Skin epidermis (tissue), 12 donors: ENCODE results near the gene LPAR2.

Experiments used
- H3K27ac ChIP-seq, 21 experiments: fragments of 200-600 bp; sonication (generic) in 11 of 21; one replicate each; pipeline ENCODE4 v1.5.0; 2020; ENCODE audit warnings: mild to moderate bottlenecking in 3 of 21, inconsistent platforms in 2 of 21, moderate library complexity in 2 of 21
- H3K4me3 ChIP-seq, 7 experiments: fragments of 200-600 bp; sonication (generic) in 2 of 7; one replicate each; pipeline ENCODE4 v1.5.0; 2020; ENCODE audit warnings: inconsistent platforms in 2 of 7, mild to moderate bottlenecking in 2 of 7, moderate library complexity in 1 of 7

Gene LPAR2

DNA sequence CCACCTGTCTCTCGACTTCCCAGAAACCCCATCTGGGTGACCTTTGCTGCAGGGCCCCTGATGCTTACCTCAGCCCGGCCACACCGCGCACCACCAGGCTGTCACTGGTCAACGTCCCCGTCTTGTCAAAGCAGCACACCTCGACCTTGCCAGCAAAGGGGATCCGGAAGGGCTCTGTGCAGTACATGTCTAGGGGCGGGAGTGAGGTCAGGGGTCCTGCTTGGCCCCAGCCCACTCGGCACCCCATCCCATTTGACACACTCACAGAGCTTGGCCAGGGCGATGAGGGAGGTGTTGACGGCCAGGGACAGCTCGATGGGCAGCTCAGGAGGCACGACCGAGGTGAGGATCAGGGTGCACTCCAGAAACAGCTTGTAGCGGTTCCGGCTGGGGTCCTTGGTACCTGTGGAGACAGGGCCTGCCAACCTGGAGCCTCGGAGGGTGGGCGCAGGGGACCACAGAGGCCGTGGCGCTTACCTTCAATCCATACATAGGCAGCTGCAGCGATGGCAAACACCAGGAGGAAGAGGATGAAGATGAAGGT is 27.1 kb upstream of the LPAR2 start:
- no peak overlapping the region for H3K4me3 ChIP-seq

DNA sequence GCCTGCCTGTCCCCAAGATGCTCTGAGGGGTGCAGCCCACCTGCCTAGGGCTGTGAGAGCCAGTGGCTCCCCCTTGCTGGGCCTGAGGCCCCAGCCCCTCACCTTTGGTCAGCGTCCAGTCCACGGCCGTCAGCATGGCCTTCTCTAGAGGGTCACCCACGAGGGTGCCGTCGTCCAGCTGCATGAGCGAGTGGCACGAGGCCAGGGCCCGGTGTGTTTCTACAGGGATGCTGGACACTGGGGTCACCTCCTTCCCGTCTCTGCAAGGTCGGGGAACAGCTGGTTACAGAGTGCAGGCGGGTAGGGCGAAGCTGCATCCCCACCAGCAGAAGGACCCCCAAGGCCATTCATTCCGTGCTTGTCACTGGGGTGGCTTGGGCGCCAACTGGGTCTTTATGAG is 26.4 kb upstream of the LPAR2 start:
- H3K4me3 ChIP-seq: no peak overlapping the region
- H3K27ac ChIP-seq: no peak overlapping the region

More for the DNA sequence above, 27.1 kb upstream of the LPAR2 start:
- H3K27ac ChIP-seq: no peak overlapping the region

DNA sequence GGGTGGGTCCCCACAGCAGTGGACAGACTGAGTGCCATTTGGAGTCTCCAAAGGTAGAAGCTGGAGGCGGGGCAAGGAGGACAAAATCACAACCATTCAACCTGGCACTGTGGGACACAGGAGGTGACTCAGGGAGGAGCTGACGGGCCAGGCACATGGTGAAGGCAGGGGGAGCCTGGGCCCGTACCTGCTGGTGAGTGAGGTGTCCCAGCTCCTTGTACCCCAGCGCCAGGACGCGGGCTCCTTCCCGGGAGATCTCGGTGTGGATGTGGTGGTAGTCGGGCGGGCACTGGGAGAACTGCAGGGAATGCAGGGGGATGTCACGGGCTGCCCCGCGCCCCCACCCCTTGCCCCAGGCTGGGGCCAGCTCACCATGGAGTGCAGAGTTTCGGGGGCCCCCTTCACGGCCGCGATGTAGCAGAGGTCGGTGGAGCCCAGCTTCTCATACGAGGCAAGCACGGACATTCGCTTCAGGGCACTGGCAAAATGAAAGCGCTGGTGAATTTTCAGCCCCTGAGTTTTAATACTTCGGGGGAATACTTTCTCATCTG is 25.7 kb upstream of the LPAR2 start:
- no peak overlapping the region for H3K4me3 ChIP-seq

DNA sequence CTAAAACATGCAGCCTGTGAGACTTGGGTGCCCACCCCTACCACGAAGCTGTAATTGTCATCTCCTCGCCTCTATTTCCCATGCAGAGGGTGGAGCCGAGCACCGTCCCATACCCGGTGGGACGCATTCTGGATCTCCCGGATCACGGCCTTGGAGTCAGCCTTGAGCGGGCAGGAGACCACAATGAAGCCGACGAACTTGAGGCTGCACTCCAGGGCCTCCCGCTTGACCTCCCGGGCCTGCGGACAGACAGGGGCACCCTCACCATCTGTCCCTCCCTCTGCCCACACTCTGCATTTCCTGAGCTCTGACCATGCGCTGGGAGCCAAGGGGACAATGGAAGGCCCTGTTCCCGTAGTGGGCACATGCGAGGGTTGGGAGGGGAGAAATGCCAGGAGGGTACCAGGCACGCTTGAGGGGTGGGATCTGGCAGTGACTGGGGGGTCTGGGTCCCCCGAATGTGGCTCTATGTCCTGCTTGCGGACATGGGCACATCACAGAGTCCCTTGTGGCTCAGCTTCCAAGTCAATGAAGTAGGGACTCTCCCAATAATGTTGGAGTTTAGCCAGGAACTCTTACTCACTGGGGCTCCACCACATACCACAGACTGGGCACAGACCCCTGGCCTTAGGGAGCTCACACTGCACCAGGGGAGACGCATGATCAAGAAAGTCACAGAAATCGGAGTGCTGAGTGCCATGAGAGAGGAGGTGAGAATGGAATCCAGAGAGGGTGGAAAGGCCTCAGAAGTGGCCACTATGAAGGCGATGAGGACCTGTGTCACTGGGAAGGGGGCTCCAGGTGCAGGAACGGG is 24.7 kb upstream of the LPAR2 start:
- H3K27ac ChIP-seq: no peak overlapping the region
- H3K4me3 ChIP-seq: no peak overlapping the region

More for the DNA sequence above, 25.7 kb upstream of the LPAR2 start:
- H3K27ac ChIP-seq: no peak overlapping the region

DNA sequence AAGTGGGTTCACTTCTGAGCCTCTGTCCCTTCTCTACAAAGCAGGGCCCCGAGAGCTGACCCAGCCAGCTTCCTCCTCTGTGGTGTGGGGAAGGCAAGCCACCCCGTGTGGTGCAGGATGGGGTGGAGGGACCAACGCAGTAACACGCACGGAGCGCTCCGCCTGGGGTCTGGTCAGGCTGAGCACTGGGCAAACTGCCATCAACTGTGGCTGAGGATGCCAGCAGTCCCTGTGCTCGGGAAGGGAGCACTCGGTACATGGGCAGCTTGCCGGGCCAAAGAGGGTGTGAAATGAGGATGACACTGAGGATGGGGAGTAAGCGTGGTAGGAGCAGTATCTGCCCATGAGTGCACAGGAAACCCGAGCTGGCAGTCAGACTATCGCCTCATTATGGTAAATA is 23.1 kb upstream of the LPAR2 start:
- no peak overlapping the region for H3K27ac ChIP-seq
- no peak overlapping the region for H3K4me3 ChIP-seq

DNA sequence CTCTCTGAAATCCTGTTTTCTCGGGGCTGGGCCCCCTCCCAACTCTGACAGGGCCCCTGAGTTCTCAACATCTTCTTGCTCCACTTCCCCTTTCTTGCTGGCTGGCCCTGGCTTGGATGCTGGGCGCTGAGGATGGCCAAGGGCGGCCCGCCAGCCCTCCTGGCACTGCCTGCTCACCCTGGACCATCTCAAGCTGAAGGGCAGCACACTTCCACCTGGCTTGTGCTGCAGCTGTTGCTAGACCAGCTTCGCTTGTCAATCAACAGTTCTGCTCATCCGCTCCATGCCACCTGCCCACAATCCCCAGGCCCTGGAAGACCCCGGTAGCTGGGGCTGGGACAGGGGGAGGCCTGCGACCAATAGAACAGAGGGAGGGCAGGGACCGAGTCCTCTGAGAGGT is 22.3 kb upstream of the LPAR2 start:
- no peak overlapping the region for H3K4me3 ChIP-seq
- no peak overlapping the region for H3K27ac ChIP-seq

DNA sequence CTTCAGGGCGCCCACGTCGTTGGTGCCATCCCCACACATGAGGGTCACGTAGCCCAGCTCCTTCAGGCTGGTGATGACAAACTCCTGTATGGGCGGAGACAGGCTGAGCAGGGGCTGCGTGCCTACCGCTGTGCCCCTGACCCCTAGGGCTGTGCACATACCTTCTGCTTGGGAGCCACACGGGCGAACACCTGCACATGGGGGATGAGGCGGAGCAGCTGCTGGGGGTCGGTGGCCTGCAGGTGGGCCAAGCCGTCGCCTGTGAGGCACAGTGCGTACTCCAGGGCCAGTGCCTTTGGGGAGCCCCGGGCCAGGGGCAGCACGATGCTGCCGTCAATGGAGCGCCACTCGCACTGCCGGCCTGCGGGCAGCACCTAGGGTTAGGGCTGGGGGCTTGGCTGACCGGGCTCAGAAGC is 21.6 kb upstream of the LPAR2 start:
- Histone ChIP-seq H3K4me3 (no peak overlapping the region), H3K27ac (no peak overlapping the region)

DNA sequence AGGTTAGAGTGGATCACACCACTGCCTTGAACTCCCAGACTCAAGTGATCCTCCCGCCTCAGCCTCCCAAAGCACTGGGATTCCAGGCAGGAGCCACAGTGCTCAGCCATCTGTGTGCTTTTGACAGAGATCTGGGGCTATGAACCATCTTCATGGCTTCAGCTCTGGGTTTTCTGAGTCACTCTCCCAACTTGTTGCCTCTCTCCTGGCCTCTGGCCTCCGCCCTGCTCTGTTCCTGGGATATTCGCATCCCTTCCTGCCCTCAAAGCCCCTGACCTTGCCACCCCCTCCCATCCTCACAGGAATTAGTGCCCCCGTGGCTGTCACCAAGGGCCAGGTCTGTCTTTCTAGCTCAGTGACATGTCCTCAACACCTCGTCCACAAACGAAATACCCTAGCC is 21.1 kb upstream of the LPAR2 start:
- no peak overlapping the region for H3K4me3 ChIP-seq
- H3K27ac ChIP-seq: no peak overlapping the region

DNA sequence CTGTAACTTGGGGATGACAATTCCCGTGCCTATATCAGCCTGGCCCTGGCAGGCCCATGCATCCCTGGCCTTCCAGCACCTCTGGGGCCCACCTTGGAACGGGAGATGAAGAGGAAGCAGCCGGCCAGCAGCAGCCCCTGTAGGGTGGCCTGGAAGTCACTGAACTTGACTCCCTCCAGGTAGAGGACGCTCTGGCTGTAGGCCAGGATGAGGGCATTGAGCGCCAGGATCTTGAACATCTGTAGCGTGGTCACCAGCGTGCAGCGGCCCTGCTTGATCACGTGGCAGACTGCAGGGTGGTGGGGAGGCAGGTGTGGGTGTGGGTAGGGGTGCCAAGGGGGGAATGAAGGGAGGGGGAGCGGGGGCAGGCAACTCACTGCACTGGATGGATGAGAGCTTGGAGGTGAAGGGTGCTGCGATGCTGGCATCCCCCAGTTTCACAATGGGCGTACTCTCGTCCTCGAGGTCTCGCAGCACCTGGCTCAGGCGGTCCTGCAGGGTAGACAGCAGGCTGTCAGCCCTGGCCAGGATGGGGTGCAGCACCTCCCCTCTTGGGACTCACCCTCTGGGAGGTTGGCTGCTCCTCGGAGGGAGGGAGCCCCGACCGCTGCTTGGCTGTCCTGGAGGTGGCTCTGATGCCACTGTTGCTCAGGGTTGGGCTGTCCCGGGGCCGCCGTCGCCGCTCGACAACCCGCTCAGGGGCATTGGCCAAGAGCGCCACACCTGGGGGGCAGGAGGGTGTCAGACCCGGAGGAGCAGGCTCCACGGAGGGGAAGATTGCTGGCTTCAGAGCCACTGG is 19.2 kb upstream of the LPAR2 start:
- Histone ChIP-seq H3K27ac (no peak overlapping the region), H3K4me3 (no peak overlapping the region)

DNA sequence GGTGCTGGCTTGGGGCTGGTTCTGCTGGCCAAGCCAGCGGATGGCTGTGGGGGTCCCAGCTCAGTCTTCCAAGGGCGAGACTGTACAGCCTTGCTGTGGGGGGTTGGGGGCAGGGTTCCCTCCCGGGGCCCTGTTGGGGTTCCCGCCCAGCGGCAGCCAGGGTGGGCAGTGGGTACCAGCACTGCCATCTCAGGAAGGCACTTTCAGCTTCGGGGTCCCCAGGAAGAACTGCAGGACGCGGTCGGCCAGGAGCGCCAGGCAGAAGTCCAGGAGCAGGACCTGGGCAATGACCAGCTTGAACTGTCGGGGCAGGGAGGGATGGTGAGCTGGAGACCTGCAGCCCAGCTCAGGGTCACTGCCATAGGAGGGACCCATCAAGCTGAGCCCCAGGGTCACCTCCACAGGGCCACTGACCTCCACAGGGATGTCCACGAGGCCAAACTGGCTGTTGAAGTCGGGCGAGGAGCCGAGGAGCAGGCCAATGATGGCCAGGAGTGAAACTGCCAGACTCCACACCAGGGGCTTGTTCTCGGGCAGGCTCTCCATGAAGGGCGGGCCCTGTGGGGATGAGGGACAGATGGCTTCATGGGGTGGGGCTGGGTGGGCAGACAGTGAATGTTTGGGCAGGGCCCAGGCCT is 17.3 kb upstream of the LPAR2 start:
- Histone ChIP-seq H3K4me3 (no peak overlapping the region), H3K27ac (no peak overlapping the region)

DNA sequence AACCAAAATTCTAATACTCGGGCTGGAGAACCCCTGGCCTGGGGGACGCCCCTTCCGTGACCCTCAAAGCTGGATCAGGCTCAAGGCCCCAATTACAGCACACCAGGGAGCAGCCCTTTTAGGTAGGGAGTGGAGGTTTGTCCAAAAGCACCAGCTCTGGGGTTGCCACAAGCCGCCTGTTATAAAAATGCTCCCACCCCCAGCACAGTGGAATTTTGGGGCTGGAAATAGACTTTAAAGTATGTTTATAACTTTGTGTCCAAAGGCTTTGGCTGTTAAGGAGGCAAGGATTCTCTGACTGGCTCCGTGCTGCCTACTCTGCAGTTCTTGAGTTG is 16.0 kb upstream of the LPAR2 start:
- peak overlapping the region in 18 of 21 experiments; percentile 76 to 97 (median 90) for H3K27ac ChIP-seq

DNA sequence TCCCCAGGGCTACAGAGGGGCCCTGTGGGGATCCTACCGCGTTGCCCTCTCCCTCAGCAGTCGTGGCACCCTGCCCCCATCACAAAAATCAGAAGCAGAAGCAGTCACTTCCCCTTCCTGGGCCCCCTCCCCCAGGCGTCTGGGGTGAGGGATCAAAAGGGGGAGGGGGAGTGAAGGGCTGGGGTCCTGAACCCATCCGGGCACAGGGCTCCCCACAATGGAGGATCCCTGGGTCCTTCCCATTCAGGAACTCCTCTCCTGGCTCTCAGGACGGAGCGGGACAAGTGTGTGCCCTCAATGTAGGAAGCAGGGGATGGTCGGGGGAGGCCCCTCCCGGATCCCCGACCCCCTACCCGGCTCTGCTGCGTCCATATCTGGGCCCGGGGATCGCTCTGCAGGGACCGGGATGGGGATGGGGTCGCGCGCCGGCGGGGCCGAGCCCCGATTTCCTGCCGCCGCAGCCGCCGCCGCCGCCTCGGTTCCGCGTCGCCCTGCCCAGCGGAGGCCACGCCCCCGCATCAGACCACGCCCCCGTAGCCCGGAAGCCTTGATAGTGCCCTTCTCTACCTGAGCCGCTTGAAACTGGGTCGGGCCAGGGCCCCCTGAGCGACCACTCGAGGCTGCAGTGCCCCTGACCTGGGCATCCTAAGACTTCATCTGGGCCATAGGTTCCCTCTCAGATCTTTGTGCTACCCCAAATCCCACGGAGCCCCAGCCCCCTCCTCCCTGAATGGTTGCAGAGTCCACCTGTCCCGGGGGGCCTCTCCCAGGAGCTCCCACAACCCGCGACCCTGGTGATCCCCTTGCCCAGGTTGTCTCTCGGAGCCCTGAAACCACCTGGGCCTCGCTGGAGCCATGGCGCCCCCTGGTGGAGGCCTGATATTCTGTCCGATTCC is 15.4 kb upstream of the LPAR2 start, which contains the start of gene GMIP:
Gene GMIP, minus strand, starts transcription at position 500 of the 896 bp plus-strand sequence. Its CDS starts 128 bp downstream, at position 372.
- Histone ChIP-seq H3K27ac (peak within 1 kb of the TSS; percentile 59 to 97 (median 88)), H3K4me3 (peak within 1 kb of the TSS; percentile 72 to 97 (median 85))

More for the DNA sequence above, 16.0 kb upstream of the LPAR2 start:
- H3K4me3 ChIP-seq: peak overlapping the region in 6 of 7 experiments; percentile 72 to 97 (median 88)

DNA sequence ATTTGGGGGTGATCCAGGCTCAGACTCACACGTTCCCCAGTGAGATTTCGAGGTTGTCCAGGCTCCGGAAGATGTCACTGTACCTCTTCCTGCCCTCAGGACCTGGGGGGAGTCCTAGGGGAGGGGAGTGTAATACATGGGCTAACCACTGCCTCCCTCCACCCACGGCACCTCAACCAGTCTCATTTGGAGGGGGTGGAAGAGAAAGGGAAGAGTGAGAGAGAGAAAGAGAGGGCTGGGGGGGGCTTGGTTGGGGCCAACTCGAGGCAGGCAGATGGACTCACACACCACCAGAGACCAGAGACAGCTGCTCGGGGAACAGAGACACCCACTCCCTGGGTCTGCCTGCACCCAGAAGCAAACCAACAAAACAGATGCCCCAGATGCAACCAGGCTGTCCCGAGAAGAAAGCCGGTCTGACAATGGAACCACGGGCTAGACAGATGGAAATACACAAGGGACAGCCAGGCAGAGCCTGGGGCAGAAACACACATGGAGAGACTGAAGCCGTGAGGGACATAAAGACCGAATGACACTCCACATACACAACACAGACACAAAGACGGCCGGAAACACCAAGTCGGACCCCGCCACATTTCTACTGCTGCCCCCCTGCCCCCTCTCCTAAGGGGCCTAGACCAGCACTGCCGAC is 14.6 kb upstream of the LPAR2 start:
- Histone ChIP-seq H3K4me3 (peak overlapping the region; percentile 72 to 97 (median 85)), H3K27ac (peak overlapping the region; percentile 59 to 97 (median 88))

DNA sequence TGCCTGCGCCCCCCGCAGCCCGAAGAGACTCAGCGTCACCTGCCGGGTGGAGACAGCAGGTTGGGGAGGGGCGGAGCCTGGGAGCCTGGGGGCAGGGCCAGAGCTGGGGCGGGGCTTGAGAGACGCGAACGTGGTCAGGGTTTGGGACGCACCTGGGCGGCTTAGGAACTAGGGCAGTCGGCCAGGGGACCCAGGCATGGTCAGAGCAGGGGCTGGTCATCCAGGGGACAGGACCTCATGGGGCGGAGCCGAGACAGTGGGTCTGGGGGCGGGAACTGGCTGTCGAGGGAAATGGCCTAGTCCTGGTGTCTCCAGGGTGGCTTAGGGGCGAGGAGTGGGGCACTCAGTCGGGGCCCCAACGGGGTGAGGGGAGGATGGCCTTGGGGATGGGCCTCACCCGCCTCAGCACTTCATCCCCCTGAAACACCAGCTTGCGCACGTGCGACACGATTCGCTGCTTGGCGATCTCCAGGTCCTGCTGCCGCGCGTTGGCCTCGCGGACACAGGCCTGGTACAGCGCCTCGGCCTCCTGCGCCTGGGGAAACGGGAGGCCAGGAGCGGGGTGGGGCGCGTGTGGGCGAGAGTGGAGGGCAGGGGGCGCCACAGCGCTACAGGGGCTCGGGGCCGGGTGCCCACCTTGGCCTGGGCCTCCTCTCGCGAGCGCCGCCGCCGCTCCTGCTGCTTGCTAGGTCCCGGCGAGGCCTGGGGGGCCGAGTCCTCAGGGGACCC is 9.7 kb upstream of the LPAR2 start:
- H3K27ac ChIP-seq: no peak overlapping the region
- no peak overlapping the region for H3K4me3 ChIP-seq

DNA sequence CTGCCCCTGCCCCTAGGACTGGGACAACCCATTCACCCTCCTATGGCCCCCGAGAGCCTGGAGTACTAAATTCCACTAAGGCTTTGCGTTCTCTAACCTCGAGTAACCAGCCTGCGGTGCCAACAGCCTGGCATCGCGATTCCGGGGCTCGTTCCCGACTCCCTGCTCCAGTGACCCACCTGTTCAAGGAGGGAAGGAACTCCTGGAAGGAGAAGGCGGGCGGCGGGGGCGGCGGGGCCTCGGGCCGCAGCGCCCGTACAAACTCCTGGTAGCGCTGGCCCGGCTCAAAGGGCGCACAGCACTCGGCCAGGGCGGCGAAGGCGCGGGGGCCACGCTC is 9.1 kb upstream of the LPAR2 start:
- H3K4me3 ChIP-seq: no peak overlapping the region
- no peak overlapping the region for H3K27ac ChIP-seq

DNA sequence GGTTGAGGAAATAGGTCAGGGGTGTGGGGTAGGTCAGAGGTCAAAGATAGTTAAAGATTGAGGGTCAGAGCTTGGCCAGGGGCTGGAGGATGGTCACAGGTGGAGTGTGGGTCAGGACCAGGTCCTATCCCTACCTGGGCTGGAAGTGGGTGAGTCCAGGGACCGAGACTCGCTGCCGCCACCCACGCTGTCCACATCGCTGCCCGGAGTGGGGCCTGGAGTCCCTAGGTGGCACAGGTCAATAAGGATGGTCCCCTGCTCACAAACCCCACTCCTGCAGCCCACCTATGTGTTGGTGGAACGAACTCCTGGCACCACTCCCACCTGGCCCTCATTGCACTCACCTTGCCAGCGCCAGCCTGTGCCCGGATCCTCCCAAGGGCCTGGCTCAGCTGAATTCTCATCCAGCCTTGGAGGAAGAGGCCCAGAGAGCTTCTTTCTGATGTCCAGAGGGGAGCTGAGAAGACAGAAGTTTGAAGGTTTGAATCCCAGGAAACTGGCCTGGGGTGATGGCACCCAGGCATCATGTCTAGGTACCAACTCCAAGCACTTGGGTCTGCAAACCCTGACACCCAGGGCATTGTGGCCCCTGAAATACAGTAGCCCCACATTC is 8.7 kb upstream of the LPAR2 start:
- Histone ChIP-seq H3K4me3 (no peak overlapping the region), H3K27ac (no peak overlapping the region)

DNA sequence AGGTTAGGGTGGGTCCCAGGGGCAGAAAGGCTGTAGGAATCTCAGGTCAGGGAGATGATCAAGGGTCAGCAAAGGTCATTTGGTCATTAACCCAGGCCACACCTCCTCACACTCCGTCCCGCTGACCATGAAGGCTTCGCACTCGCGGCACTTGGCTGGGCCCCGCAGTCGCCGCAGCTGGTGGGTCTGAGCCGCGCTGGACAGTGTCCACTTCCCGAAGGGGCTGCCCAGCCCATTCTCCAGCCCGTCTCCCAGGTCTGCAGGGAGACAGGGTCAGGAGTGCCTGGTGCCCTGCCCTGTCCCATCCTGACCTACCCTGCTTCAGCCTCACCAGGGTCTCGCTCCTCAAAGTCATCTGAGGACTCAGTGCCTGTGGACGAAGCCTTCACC is 7.3 kb upstream of the LPAR2 start:
- no peak overlapping the region for H3K27ac ChIP-seq

More for the DNA sequence above, 7.3 kb upstream of the LPAR2 start:
- no peak overlapping the region for H3K4me3 ChIP-seq
